WTC11 (cell line): ENCODE data around the gene NKX6-2. TPM values are rescaled to one million over a fixed set of nuclear protein-coding genes. Genes with fewer than 3 reads are reported as not detected.

Experiments used
- ATAC-seq: fragments of 200-7000 bp; cut with Tn5 transposase; 2 replicates; pipeline ENCODE4 v1.10.0; 2021; ENCODE audit warnings: mild to moderate bottlenecking, moderate library complexity
- CTCF ChIA-PET: fragments of 300-600 bp; sonication (Branson Sonifier 250); formaldehyde crosslinking; loops from one replicate; lab custom pipeline; 2021; ENCODE audit warnings: antibody characterized with exemption; lab: Charles Lee
- POLR2A ChIA-PET: fragments of 350-600 bp; sonication (Branson Sonifier 250); formaldehyde crosslinking; loops from one replicate; lab custom pipeline; 2021; ENCODE audit warnings: antibody characterized with exemption; lab: Charles Lee
- DNase-seq: peaks from one replicate; pipeline ENCODE4 v3.0.0; 2021; ENCODE audit warnings: low spot score
- H3K27ac Mint-ChIP-seq: 2 replicates; pipeline ENCODE4 v1.8.0; 2021; ENCODE audit warnings: mixed read lengths
- H3K27me3 Mint-ChIP-seq: 2 replicates; pipeline ENCODE4 v1.8.0; 2021; ENCODE audit warnings: low read depth, mild to moderate bottlenecking, moderate library complexity, mixed read lengths
- H3K36me3 Mint-ChIP-seq: 2 replicates; pipeline ENCODE4 v1.8.0; 2021; ENCODE audit warnings: mixed read lengths
- H3K4me1 Mint-ChIP-seq: 2 replicates; pipeline ENCODE4 v1.8.0; 2022; ENCODE audit warnings: mixed read lengths
- H3K4me3 Mint-ChIP-seq: 2 replicates; pipeline ENCODE4 v1.8.0; 2021; ENCODE audit warnings: mild to moderate bottlenecking, moderate library complexity, mixed read lengths
- H3K9me3 Mint-ChIP-seq: 2 replicates; pipeline ENCODE4 v1.8.0; 2021; ENCODE audit warnings: mixed read lengths
- ATF1 ChIP-seq: sonication (generic); formaldehyde crosslinking; IDR thresholded peaks from 2 replicates; pipeline ENCODE4 v1.8.1; 2023; ENCODE audit warnings: mild to moderate bottlenecking, moderate library complexity, missing genetic modification reagents
- ATF2 ChIP-seq: sonication (generic); formaldehyde crosslinking; IDR thresholded peaks from 2 replicates; pipeline ENCODE4 v1.8.1; 2022; ENCODE audit warnings: low read depth, missing genetic modification reagents, borderline replicate concordance
- ATF3 ChIP-seq: sonication (generic); formaldehyde crosslinking; conservative IDR thresholded peaks from 2 replicates; pipeline ENCODE4 v1.8.1; 2022; ENCODE audit warnings: mild to moderate bottlenecking, missing genetic modification reagents
- EMX1 ChIP-seq: fragments of 250-450 bp; sonication (Bioruptor Pico); IDR thresholded peaks from 2 replicates; pipeline ENCODE4 v1.8.0; 2021; ENCODE audit warnings: mild to moderate bottlenecking
- ESRRA ChIP-seq: sonication (generic); formaldehyde crosslinking; IDR thresholded peaks from 2 replicates; pipeline ENCODE4 v1.8.1; 2022; ENCODE audit warnings: mild to moderate bottlenecking, missing genetic modification reagents, borderline replicate concordance
- ETV6 ChIP-seq: sonication (generic); formaldehyde crosslinking; IDR thresholded peaks from 2 replicates; pipeline ENCODE4 v1.8.1; 2022; ENCODE audit warnings: mild to moderate bottlenecking, missing genetic modification reagents
- IRF2 ChIP-seq: sonication (generic); formaldehyde crosslinking; IDR thresholded peaks from 2 replicates; pipeline ENCODE4 v1.8.0; 2022; ENCODE audit warnings: low read depth, missing genetic modification reagents, borderline replicate concordance
- JUN ChIP-seq: sonication (generic); formaldehyde crosslinking; IDR thresholded peaks from 2 replicates; pipeline ENCODE4 v1.8.0; 2023; ENCODE audit warnings: mild to moderate bottlenecking, missing genetic modification reagents
- MYBL2 ChIP-seq: sonication (generic); formaldehyde crosslinking; IDR thresholded peaks from 2 replicates; pipeline ENCODE4 v1.8.1; 2023; ENCODE audit warnings: mild to moderate bottlenecking, moderate library complexity, missing genetic modification reagents
- NFATC4 ChIP-seq: fragments of 250-450 bp; sonication (Bioruptor Pico); IDR thresholded peaks from 2 replicates; pipeline ENCODE4 v1.9.0; 2021; ENCODE audit warnings: mild to moderate bottlenecking
- NR1H2 ChIP-seq: sonication (generic); formaldehyde crosslinking; IDR thresholded peaks from 2 replicates; pipeline ENCODE4 v1.9.0; 2021; ENCODE audit warnings: mild to moderate bottlenecking, moderate library complexity, missing genetic modification reagents
- NR2C2 ChIP-seq: sonication (generic); formaldehyde crosslinking; IDR thresholded peaks from 2 replicates; pipeline ENCODE4 v1.8.0; 2022; ENCODE audit warnings: mild to moderate bottlenecking, missing genetic modification reagents
- SP1 ChIP-seq: sonication (generic); formaldehyde crosslinking; conservative IDR thresholded peaks from 2 replicates; pipeline ENCODE4 v1.8.1; 2022; ENCODE audit warnings: missing genetic modification reagents
- TEAD1 ChIP-seq: sonication (generic); formaldehyde crosslinking; IDR thresholded peaks from 2 replicates; pipeline ENCODE4 v1.8.0; 2022; ENCODE audit warnings: mild to moderate bottlenecking, missing genetic modification reagents
- ZBTB21 ChIP-seq: sonication (generic); formaldehyde crosslinking; IDR thresholded peaks from 2 replicates; pipeline ENCODE4 v1.8.1; 2023; ENCODE audit warnings: mild to moderate bottlenecking, missing genetic modification reagents, borderline replicate concordance
- ZBTB43 ChIP-seq: sonication (generic); formaldehyde crosslinking; IDR thresholded peaks from 2 replicates; pipeline ENCODE4 v1.8.1; 2023; ENCODE audit warnings: mild to moderate bottlenecking, missing genetic modification reagents
- ZNF232 ChIP-seq: sonication (generic); formaldehyde crosslinking; IDR thresholded peaks from 2 replicates; pipeline ENCODE4 v1.8.0; 2022; ENCODE audit warnings: mild to moderate bottlenecking, missing genetic modification reagents
- ZNF396 ChIP-seq: fragments of 250-450 bp; sonication (Bioruptor Pico); IDR thresholded peaks from 2 replicates; pipeline ENCODE4 v1.8.0; 2021; ENCODE audit warnings: mild to moderate bottlenecking, moderate library complexity, borderline replicate concordance
- ZNF532 ChIP-seq: fragments of 250-450 bp; sonication (Bioruptor Pico); IDR thresholded peaks from 2 replicates; pipeline ENCODE4 v1.9.0; 2021; ENCODE audit warnings: mild to moderate bottlenecking, borderline replicate concordance
- total RNA-seq: library from RNA; stranded (reverse); gene quantifications from 3 replicates; pipeline ENCODE4 v1.2.3, GENCODE V29; 2021
- TF ChIP-seq, protein P1 (sequence below): fragments of 200-600 bp; IDR thresholded peaks from 2 replicates; pipeline ENCODE4 v1.8.0; 2022; ENCODE audit warnings: antibody characterized with exemption
- TF ChIP-seq, protein P2 (sequence below): sonication (generic); formaldehyde crosslinking; IDR thresholded peaks from 2 replicates; pipeline ENCODE4 v1.8.0; 2023; ENCODE audit warnings: missing genetic modification reagents, mild to moderate bottlenecking, borderline replicate concordance
- TF ChIP-seq, protein P3 (sequence below): sonication (generic); formaldehyde crosslinking; IDR thresholded peaks from 2 replicates; pipeline ENCODE4 v1.8.0; 2022; ENCODE audit warnings: mild to moderate bottlenecking, missing genetic modification reagents

The NKX6-2 gene
- total RNA-seq, 1 experiment from 2014 or later = 0.15 TPM

GRCh38 chr10:132777441-132777840 is 8.5 kb downstream of the NKX6-2 start:
- no peak overlapping the region for H3K27ac Mint-ChIP-seq
- DNase-seq (no peak), ATAC-seq (no peak)
- H3K36me3 Mint-ChIP-seq = peaks cover 11% of the 10 kb centered on the region
- no peak for TF ChIP-seq TEAD1 (CRISPR knock-in tag)
- TF ChIP-seq JUN (CRISPR knock-in tag) = no peak
- TF ChIP-seq, protein P1, sequence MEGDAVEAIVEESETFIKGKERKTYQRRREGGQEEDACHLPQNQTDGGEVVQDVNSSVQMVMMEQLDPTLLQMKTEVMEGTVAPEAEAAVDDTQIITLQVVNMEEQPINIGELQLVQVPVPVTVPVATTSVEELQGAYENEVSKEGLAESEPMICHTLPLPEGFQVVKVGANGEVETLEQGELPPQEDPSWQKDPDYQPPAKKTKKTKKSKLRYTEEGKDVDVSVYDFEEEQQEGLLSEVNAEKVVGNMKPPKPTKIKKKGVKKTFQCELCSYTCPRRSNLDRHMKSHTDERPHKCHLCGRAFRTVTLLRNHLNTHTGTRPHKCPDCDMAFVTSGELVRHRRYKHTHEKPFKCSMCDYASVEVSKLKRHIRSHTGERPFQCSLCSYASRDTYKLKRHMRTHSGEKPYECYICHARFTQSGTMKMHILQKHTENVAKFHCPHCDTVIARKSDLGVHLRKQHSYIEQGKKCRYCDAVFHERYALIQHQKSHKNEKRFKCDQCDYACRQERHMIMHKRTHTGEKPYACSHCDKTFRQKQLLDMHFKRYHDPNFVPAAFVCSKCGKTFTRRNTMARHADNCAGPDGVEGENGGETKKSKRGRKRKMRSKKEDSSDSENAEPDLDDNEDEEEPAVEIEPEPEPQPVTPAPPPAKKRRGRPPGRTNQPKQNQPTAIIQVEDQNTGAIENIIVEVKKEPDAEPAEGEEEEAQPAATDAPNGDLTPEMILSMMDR = no peak
- no peak for TF ChIP-seq SP1 (CRISPR knock-in tag)
- no peak for TF ChIP-seq EMX1 (CRISPR knock-in tag)
- TF ChIP-seq IRF2 = no peak
- TF ChIP-seq ZNF396 (CRISPR knock-in tag) = no peak
- TF ChIP-seq ATF1 (CRISPR knock-in tag) = no peak
- no peak for TF ChIP-seq NR2C2
- TF ChIP-seq, protein P2, sequence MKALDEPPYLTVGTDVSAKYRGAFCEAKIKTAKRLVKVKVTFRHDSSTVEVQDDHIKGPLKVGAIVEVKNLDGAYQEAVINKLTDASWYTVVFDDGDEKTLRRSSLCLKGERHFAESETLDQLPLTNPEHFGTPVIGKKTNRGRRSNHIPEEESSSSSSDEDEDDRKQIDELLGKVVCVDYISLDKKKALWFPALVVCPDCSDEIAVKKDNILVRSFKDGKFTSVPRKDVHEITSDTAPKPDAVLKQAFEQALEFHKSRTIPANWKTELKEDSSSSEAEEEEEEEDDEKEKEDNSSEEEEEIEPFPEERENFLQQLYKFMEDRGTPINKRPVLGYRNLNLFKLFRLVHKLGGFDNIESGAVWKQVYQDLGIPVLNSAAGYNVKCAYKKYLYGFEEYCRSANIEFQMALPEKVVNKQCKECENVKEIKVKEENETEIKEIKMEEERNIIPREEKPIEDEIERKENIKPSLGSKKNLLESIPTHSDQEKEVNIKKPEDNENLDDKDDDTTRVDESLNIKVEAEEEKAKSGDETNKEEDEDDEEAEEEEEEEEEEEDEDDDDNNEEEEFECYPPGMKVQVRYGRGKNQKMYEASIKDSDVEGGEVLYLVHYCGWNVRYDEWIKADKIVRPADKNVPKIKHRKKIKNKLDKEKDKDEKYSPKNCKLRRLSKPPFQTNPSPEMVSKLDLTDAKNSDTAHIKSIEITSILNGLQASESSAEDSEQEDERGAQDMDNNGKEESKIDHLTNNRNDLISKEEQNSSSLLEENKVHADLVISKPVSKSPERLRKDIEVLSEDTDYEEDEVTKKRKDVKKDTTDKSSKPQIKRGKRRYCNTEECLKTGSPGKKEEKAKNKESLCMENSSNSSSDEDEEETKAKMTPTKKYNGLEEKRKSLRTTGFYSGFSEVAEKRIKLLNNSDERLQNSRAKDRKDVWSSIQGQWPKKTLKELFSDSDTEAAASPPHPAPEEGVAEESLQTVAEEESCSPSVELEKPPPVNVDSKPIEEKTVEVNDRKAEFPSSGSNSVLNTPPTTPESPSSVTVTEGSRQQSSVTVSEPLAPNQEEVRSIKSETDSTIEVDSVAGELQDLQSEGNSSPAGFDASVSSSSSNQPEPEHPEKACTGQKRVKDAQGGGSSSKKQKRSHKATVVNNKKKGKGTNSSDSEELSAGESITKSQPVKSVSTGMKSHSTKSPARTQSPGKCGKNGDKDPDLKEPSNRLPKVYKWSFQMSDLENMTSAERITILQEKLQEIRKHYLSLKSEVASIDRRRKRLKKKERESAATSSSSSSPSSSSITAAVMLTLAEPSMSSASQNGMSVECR = no peak
- TF ChIP-seq ATF3 (CRISPR knock-in tag) = no peak
- peaks cover 10% of the 10 kb centered on the region for H3K27me3 Mint-ChIP-seq
- H3K9me3 Mint-ChIP-seq = peaks cover 11% of the 10 kb centered on the region
- no peak overlapping the region for H3K4me3 Mint-ChIP-seq
- ChIA-PET POLR2A (no interaction called here), CTCF (interaction anchor here (0.6 to 1.5 kb wide), 3 partner anchors 31 to 123 kb away, joined by 3 to 5 read pairs (median 3); no protein-coding TSS in a partner anchor)
- H3K4me1 Mint-ChIP-seq = no peaks in the 10 kb centered on the region

DNA sequence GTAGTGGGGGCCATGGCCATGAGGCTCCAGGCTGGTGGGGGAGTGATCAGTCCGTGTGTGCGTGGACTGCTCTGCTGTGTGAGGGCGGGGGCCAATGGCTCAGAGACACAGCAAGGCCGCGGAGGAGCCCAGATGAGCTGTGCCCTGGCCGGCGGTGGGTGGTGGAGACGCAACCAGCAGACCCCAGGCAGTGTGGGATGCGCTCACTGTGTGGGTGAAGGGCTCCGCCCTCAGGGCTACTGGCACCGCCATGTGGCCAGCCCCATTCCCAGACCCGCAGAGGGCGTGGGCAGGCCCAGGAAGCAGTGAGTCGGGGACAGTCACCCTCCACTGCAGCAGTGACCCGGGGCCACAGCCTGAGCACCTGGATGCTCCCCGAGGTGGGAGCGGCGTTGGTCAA is 9.1 kb downstream of the NKX6-2 start:
- peaks cover 4% of the 10 kb centered on the region for H3K27me3 Mint-ChIP-seq
- no peak overlapping the region for H3K27ac Mint-ChIP-seq
- POLR2A ChIA-PET = no interaction called here
- DNase-seq (no peak), ATAC-seq (no peak)
- CTCF ChIA-PET = interaction anchor here (0.6 to 1.5 kb wide), 2 partner anchors 31 to 122 kb away, joined by 3 to 5 read pairs; no protein-coding TSS in a partner anchor
- peaks cover 11% of the 10 kb centered on the region for H3K9me3 Mint-ChIP-seq
- H3K4me1 Mint-ChIP-seq = no peaks in the 10 kb centered on the region
- no peak overlapping the region for H3K4me3 Mint-ChIP-seq
- peaks cover 11% of the 10 kb centered on the region for H3K36me3 Mint-ChIP-seq
- TF ChIP-seq, protein P3, sequence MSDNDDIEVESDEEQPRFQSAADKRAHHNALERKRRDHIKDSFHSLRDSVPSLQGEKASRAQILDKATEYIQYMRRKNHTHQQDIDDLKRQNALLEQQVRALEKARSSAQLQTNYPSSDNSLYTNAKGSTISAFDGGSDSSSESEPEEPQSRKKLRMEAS = no peak
- TF ChIP-seq MYBL2 = no peak
- no peak for TF ChIP-seq JUN (CRISPR knock-in tag)
- TF ChIP-seq ETV6 (CRISPR knock-in tag) = no peak
- no peak for TF ChIP-seq NR1H2 (CRISPR knock-in tag)
- TF ChIP-seq ZBTB43 (CRISPR knock-in tag) = no peak
- TF ChIP-seq NFATC4 (CRISPR knock-in tag) = no peak
- no peak for TF ChIP-seq ZBTB21 (CRISPR knock-in tag)
- no peak for TF ChIP-seq EMX1 (CRISPR knock-in tag)
- no peak for TF ChIP-seq ATF2 (CRISPR knock-in tag)
- no peak for TF ChIP-seq ESRRA (CRISPR knock-in tag)
- no peak for TF ChIP-seq ZNF532 (CRISPR knock-in tag)
- no peak for TF ChIP-seq ZNF232 (CRISPR knock-in tag)
